ENCODE data around the gene TPX2. TPM values are rescaled to one million over a fixed set of nuclear protein-coding genes. Genes with fewer than 3 reads are reported as not detected.

Gene TPX2
- total and polyA plus RNA-seq, 2 donors (not counting 1 experiment from before 2014, with no cell fraction given) = 0.30 to 0.31 TPM

GRCh38 chr20:31838646-31839292, 99.7 kb downstream of the TPX2 start:
- ChIA-PET POLR2A (no interaction called here), CTCF (interaction anchor here (1.1 to 2.6 kb wide), 4 partner anchors 12 to 197 kb away, joined by 4 to 9 read pairs (median 4); no protein-coding TSS in a partner anchor)
- Mint-ChIP-seq H3K27ac (no peak overlapping the region), H3K9me3 (ENCODE audit: insufficient read depth) (no peaks in the 10 kb centered on the region), H3K27me3 (no peaks in the 10 kb centered on the region), H3K4me3 (no peak overlapping the region), H3K4me1 (peaks cover 17% of the 10 kb centered on the region)
- no peak for ATAC-seq (ENCODE audit: low read depth)
- Histone ChIP-seq H2AFZ (ENCODE audit: insufficient read depth, low read depth, low read length, poor library complexity, severe bottlenecking) (no peak overlapping the region), H3K36me3 (replicated peaks in 1 of 2; ENCODE audit: control extremely low read depth in 1 of 2, control insufficient read depth in 1 of 2, extremely low read depth in 1 of 2, insufficient read depth in 2 of 2, low read length in 1 of 2) (no peaks in the 10 kb centered on the region), H3K4me2 (replicated peaks; ENCODE audit: low read depth, low read length, poor library complexity, severe bottlenecking) (no peak overlapping the region), H3K4me1 (ENCODE audit: control insufficient read depth in 2 of 2, insufficient read depth in 2 of 2, low read length in 2 of 2) (peaks cover 8 to 18% of the 10 kb centered on the region in 2 donors), H3K27ac (ENCODE audit: low read length in 2 of 2) (no peak overlapping the region), H3K79me2 (ENCODE audit: control insufficient read depth, insufficient read depth, low read length) (no peaks in the 10 kb centered on the region), H3K4me3 (ENCODE audit: control extremely low read depth in 1 of 5, extremely low read depth in 1 of 5, insufficient read depth in 1 of 5, low read depth in 2 of 5, low read length in 4 of 5) (no peak overlapping the region), H3K9me3 (ENCODE audit: control extremely low read depth in 1 of 3, control insufficient read depth in 2 of 3, insufficient read depth in 1 of 3, low read length in 2 of 3) (no peaks in the 10 kb centered on the region), H3K9ac (ENCODE audit: low read length) (no peak overlapping the region), H3K27me3 (replicated peaks in 1 of 4; ENCODE audit: control extremely low read depth in 1 of 4, control insufficient read depth in 3 of 4, insufficient read depth in 4 of 4, low read length in 3 of 4) (peaks cover 0 to 3% (median 0%) of the 10 kb centered on the region in 4 experiments), H4K20me1 (ENCODE audit: control insufficient read depth, insufficient read depth, low read length, poor library complexity, severe bottlenecking) (no peaks in the 10 kb centered on the region)
- WGBS (ENCODE audit: insufficient coverage) = 78% methylated on average over 3 of the region's 9 CpGs
- no peak for DNase-seq
- no peak for TF ChIP-seq EZH2 (IDR thresholded peaks at IDR 0.05; ENCODE audit: borderline replicate concordance, insufficient read depth, low read depth, low read length, poor library complexity, severe bottlenecking)
- no peak for TF ChIP-seq CTCF (IDR thresholded peaks at IDR 0.05)
- intact Hi-C loops (cut with micrococcal nuclease) = no loop called here

GRCh38 chr20:31839782-31840487, 100.8 kb downstream of the TPX2 start:
- Histone ChIP-seq H3K27me3 (replicated peaks in 1 of 4; ENCODE audit: control extremely low read depth in 1 of 4, control insufficient read depth in 3 of 4, insufficient read depth in 4 of 4, low read length in 3 of 4) (peaks cover 0 to 3% (median 0%) of the 10 kb centered on the region in 4 experiments), H3K27ac (ENCODE audit: low read length in 2 of 2) (no peak overlapping the region), H3K4me1 (ENCODE audit: control insufficient read depth in 2 of 2, insufficient read depth in 2 of 2, low read length in 2 of 2) (peaks cover 8 to 18% of the 10 kb centered on the region in 2 donors), H3K4me3 (ENCODE audit: control extremely low read depth in 1 of 5, extremely low read depth in 1 of 5, insufficient read depth in 1 of 5, low read depth in 2 of 5, low read length in 4 of 5) (no peak overlapping the region), H3K79me2 (ENCODE audit: control insufficient read depth, insufficient read depth, low read length) (no peaks in the 10 kb centered on the region), H4K20me1 (ENCODE audit: control insufficient read depth, insufficient read depth, low read length, poor library complexity, severe bottlenecking) (no peaks in the 10 kb centered on the region), H2AFZ (ENCODE audit: insufficient read depth, low read depth, low read length, poor library complexity, severe bottlenecking) (no peak overlapping the region), H3K9ac (ENCODE audit: low read length) (no peak overlapping the region), H3K4me2 (replicated peaks; ENCODE audit: low read depth, low read length, poor library complexity, severe bottlenecking) (no peak overlapping the region), H3K36me3 (replicated peaks in 1 of 2; ENCODE audit: control extremely low read depth in 1 of 2, control insufficient read depth in 1 of 2, extremely low read depth in 1 of 2, insufficient read depth in 2 of 2, low read length in 1 of 2) (no peaks in the 10 kb centered on the region), H3K9me3 (ENCODE audit: control extremely low read depth in 1 of 3, control insufficient read depth in 2 of 3, insufficient read depth in 1 of 3, low read length in 2 of 3) (no peaks in the 10 kb centered on the region)
- Mint-ChIP-seq H3K27me3 (no peaks in the 10 kb centered on the region), H3K27ac (no peak overlapping the region), H3K4me1 (peaks cover 17% of the 10 kb centered on the region), H3K9me3 (ENCODE audit: insufficient read depth) (no peaks in the 10 kb centered on the region), H3K4me3 (no peak overlapping the region)
- intact Hi-C loops (cut with micrococcal nuclease) = no loop called here
- POLR2A ChIA-PET = no interaction called here
- ATAC-seq (ENCODE audit: low read depth) (no peak), DNase-seq (no peak)
- TF ChIP-seq EZH2 (IDR thresholded peaks at IDR 0.05; ENCODE audit: borderline replicate concordance, insufficient read depth, low read depth, low read length, poor library complexity, severe bottlenecking) (no peak), CTCF (IDR thresholded peaks at IDR 0.05) (no peak)
- CTCF ChIA-PET = interaction anchor here (1.3 kb wide), 1 partner anchor 17 kb away, joined by 3 read pairs; no protein-coding TSS in a partner anchor
- WGBS (ENCODE audit: insufficient coverage) = 85% methylated on average over 3 of the region's 5 CpGs

Data from B cell (primary cell).